RCC 7860 (cell line): ENCODE data around the gene CTR9.

Source experiments
- DNase-seq: peaks from one replicate; pipeline ENCODE4 v3.0.0-alpha.2; 2015; ENCODE audit warnings: low spot score
- FAIRE-seq: peaks from 2 replicates; lab custom pipeline; 2012; peaks lifted over from hg19 to GRCh38; lab: Jason Lieb, UNC

CTR9 gene

GRCh38 chr11:10750838-10751580 lies at the start of gene CTR9:
Gene CTR9 (plus strand): TSS chr11:10751246. CDS start chr11:10751413, 167 bp downstream.
- DNase-seq: peak; percentile 70

DNA sequence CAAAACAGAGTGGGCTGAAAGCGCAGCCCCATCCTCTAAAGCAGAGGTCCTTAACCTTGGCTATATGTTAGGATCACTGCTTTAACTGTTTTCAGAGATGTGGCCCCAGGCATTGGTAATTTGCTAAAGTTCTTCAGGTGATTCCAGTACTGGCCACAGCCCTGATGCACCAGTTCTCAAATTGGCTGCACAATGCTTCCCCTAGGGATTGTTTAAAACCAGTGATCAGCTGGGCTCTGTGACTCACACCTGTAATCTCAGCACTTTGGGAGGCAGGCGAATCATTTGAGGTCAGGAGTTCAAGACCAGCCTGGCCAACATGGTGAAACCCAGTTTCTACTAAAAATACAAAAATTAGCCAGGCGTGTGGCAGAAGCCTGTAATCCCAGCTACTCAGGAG lies 49.1 kb upstream of the CTR9 start:
- no peak for FAIRE-seq
- DNase-seq: no peak

More at GRCh38 chr11:10750838-10751580, at the start of gene CTR9:
- FAIRE-seq: peak; percentile 59

GRCh38 chr11:10708131-10708530 lies 42.9 kb upstream of the CTR9 start:
- no peak for DNase-seq
- FAIRE-seq: no peak

DNA sequence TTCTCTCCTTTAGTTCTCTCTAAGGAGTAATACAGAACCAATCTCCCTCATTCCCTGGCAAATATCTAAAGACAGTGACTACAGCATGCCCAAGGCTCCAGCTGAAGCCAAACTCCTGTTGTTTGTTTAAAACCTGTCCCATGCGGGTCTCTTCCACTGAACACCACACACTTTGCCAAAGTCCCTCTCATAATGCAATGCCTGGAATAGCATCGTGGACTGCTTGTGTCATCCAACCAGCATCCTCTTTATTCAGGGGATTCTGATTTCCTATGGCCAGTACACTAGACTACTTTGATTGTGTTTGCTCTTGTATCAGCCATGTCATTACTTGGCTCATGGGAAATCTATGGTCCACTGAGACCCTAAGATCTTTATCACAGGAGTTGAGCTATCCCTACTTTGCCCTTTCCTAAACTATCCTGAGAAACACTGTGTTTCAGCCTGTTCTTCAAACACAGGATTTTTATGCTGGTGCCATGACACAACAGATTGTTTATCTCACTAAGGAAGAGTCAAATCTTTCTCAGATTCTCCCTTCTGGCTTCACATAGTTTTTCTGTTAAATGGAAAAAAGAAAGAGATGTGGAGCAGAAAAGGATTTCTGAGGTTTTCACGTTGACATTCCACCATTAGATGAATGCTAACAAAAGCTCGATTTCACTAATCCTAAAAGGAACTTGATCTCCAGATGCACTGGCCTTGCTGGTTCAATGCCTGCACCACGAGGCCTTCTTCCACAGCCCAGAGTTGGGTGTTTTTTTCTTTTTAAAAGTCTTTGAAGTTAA lies 41.6 kb upstream of the CTR9 start:
- FAIRE-seq (no peak), DNase-seq (no peak)

GRCh38 chr11:10715571-10715970 lies 35.5 kb upstream of the CTR9 start:
- FAIRE-seq: no peak
- DNase-seq: no peak

DNA sequence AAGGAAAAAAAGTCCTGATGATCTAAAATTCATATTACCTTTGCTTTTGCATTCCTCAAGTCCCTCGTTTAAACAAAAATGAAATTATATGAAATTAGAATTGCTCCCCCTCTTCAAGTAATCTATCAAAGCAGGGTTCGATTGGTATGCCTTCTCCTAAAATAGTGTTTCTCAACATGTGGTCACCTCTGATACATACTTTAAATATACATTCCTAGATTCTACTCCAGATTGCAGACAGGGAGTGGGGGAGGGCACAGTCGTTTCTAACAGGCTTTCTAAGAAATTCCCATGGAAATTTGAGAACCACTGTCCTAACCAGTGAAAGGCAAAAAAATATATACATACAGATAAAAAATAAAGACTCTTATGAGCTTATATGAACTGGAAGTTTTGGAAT lies 34.9 kb upstream of the CTR9 start:
- FAIRE-seq (no peak), DNase-seq (no peak)

DNA sequence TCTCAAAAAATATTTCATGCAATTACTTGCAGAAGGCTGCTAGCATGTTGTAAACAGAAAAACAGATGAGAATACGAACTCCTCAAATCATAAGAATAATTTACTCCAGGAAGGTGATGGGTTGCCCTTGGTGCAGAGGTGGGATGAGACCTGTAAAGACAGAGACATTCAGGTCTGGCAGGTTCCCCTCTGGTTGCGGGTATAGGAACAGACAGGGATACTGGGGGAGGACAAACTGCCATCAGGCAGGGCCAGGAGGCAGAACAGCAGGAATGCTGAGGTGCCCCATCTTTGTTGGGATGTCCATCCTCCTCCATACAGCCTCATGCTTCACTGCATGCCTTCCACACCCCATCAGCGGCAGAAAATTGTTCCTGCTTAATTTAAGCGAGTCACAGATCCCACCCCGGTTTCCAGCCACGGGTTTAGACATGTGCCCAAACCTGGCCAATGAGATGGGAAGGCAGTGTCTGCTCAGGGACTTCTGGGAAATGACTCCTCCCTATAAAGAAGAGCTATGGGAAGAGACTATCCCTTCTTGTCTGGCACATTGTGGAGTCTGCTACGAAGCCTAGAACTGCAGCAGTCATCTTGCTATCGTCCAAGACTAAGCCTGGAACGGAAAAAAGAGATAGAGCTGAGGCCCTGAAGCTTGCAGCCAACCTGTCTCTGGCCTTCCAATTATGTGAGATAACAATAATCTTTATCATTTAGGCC lies 34.3 kb upstream of the CTR9 start:
- DNase-seq: no peak
- no peak for FAIRE-seq

DNA sequence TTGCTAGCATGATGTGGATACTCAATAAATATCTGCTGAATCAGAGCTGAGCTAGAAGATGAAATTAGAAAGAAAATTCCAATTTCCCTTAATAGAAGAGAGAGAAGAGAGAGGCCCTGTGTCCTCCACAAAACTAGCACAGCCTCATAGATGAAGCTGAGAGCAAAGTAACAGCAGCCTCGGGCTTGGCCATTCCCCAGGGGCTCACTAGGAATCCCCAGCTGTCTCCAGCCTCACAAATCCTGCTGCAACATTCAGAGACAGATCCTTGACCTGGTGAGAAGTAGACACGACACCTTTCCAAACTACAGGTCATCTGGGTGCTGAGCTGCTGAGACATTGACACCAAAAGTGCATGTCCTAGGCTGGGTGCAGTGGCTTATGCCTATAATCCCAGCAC lies 31.4 kb upstream of the CTR9 start:
- no peak for DNase-seq
- no peak for FAIRE-seq

GRCh38 chr11:10720881-10721376 lies 30.1 kb upstream of the CTR9 start:
- FAIRE-seq: no peak
- DNase-seq: no peak

GRCh38 chr11:10722307-10722706 lies 28.7 kb upstream of the CTR9 start:
- DNase-seq: no peak
- FAIRE-seq: no peak

DNA sequence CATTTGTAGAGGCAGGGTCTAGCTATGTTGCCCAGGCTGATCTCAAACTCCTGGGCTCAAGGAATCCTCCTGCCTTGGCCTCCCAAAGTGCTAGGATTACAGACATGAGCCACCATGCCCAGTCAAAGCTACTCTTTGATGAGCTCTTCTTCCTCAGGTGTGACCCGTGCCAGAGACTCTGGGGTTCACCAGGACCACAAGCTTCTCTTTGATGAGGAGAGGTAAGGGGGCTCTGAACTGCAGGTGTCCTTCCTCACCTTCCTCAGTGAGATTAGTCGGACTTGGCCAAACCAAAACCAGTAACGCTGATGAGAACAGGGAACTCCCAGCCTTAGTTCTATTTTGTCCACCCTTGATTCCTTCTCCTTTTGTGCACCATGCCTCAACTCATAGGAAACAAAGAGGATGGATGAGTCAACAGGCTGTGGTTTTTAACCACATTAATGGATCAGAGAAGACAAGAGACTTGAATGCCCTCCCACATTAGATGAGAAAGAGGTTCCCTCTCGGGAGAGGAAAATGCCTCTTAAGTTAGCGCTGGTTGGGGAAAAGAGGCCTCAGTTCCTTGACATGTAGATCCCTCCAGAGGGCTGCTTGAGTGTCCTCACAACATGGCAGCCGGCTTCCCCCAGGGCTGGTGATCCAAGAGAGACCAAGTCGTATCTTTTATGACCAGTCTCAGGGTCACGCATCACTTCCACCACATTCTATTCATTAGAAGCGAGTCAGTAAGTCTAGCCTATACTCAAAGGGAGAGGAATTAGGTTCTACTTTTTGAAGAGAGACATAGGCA lies 25.7 kb upstream of the CTR9 start:
- peak; percentile 94 for FAIRE-seq

GRCh38 chr11:10725907-10726253 lies 25.2 kb upstream of the CTR9 start:
- FAIRE-seq: no peak
- no peak for DNase-seq

More for the DNA sequence above, 25.7 kb upstream of the CTR9 start:
- peak; percentile 83 for DNase-seq

DNA sequence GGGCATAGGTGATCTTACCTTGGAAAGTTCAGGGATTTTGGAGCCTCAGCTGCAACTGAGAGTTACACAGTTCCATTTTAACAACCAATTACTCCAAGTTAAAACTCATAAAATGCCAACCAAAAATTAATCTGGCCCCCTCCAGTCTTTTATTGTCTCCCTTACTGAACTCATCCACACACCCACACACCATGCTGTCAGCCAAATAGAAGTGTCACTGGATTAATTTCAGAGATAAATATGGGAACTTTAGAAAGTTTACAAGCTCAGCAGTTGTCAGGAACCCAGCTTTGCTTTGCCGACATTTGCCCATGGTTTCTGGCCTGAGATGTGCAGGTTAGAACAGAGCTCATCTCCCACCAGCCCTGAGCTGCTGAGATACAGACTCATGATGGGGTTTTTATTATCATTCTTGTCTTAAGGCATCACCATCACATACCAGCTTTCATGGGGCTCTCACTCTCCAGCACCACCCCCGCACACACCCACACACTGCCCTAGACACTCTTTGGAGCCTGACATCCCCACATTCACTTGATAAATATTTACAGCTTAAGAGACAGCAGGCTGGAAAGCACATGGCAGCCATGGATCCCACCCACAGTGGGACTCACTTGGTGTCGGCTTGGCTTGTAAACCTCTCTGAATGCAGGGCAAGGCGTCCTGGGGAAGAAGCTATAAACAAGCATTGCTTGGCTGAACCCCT lies 23.7 kb upstream of the CTR9 start:
- no peak for DNase-seq
- FAIRE-seq: no peak

- FAIRE-seq (no peak), DNase-seq (no peak)
Measured at GRCh38 chr11:10728154-10728553, 22.9 kb upstream of the CTR9 start.

- DNase-seq: no peak
Measured at GRCh38 chr11:10728789-10729472, 22.1 kb upstream of the CTR9 start.

DNA sequence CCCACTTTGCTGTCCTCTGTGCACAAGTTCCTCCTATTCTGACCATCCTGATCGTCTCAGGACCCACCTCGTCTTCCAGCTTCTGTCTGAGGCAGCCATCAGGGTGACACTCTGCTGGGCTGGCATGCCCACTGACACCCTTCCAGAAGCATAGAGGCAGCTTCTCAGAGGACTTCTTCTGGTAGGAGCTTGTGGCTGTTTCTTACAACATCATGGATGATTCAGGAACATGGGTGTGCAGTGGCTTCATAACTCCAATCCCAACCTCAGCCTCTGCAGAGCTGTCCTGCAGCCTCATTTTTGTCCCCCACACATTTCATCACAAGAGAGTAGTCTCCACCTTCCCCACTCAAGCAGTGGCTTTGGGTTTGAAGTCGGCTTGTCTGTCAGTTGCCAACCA lies 20.9 kb upstream of the CTR9 start:
- FAIRE-seq: no peak
- no peak for DNase-seq

More at GRCh38 chr11:10728789-10729472, 22.1 kb upstream of the CTR9 start:
- FAIRE-seq: no peak

GRCh38 chr11:10731064-10731680 lies 19.9 kb upstream of the CTR9 start:
- FAIRE-seq: no peak
- DNase-seq: no peak

GRCh38 chr11:10735481-10736475 lies 15.3 kb upstream of the CTR9 start:
- DNase-seq (peak; percentile 73), FAIRE-seq (no peak)
